LNCaP clone FGC (cell line): Measurements from ENCODE around the gene STAB2.
A peak's percentile ranks its signal among the peaks of the same experiment; 100 is the strongest.

Source experiments
- DNase-seq: peaks from one replicate; pipeline ENCODE4 v3.0.0-alpha.2; 2011; ENCODE audit warnings: low read depth
- H3K4me3 ChIP-seq: 2 replicates; pipeline ENCODE4 v1.5.1; 2011; ENCODE audit warnings: mild to moderate bottlenecking, low read depth, low read length, control low read depth
- CTCF ChIP-seq: IDR thresholded peaks from 2 replicates; pipeline ENCODE4 v1.5.1; 2012; ENCODE audit warnings: mild to moderate bottlenecking; ENCODE audit not compliant: control insufficient read depth, insufficient read depth; ENCODE audit errors: extremely low read depth

STAB2 gene

DNA sequence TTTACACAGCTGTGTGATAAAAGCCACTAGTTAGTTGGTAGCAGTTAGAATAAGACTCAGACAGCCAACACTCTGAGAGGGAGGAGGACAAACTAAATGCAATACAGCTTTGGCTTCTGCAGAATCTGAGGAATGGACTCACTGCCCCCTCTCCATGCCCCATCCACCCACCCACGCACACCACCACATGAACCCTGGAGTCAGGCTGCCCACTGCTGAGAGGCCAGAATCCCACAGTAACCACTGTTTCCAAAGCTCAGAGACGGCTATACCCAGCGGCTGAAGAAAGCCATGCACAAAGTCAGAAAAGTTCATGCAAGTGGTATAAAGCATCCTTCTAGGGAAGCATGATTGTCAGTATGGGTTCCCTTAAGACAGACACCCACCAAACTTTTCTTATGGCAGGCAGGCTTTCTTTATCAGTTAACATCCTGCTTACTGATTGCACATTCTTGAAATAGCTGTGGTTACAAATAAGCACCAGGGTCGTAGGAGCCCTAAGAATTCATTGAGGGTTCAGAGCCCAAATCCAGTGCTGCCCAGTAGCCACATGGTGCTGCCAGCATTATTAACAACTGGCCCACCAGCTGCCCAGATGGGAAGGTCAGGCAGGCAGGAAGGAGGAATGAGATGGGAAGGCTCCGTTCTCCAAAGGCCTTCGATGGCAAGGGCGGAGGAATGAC, 192.5 kb downstream of the STAB2 start:
- no peak for DNase-seq
- H3K4me3 ChIP-seq = no peak overlapping the region
- no peak for TF ChIP-seq CTCF

DNA sequence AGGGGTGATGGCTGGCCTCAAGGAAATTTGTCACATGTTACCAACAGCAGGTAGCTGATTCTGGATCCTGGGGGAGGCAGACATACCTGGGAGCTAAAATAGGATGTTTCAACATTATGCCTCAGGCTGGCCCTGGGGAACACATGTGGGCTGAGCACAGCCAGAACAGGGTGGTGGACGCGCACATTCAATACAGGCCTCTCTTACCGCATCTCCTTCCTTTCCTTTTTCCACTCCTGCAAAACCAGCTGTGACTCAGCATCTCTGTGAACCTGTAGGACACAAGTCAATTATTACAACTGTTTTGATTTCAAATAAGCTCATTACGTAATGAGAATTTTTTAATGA, 193.0 kb downstream of the STAB2 start:
- no peak overlapping the region for H3K4me3 ChIP-seq
- DNase-seq = no peak
- TF ChIP-seq CTCF = no peak

GRCh38 chr12:103780992-103781391, 193.9 kb downstream of the STAB2 start:
- H3K4me3 ChIP-seq = no peak overlapping the region
- no peak for DNase-seq
- no peak for TF ChIP-seq CTCF

DNA sequence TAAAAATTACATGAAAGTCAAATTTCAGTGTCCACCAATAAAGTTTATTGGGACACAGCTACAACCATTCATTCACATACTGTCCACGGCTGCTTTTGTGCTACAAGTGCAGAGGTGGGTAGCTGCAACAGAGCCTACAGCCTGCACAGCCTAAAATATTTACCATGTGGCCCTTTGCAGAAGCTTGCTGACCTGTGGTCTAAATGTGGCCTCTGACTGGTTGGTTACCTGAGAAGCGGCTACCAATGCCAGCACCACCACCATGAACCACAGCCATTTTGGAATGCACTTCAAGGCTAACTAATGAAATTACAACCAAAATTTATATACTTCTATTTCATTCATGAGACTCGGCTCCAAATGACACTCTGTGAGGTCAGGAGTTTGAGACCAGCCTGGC, 195.3 kb downstream of the STAB2 start:
- no peak for TF ChIP-seq CTCF
- DNase-seq = no peak
- H3K4me3 ChIP-seq = no peak overlapping the region

DNA sequence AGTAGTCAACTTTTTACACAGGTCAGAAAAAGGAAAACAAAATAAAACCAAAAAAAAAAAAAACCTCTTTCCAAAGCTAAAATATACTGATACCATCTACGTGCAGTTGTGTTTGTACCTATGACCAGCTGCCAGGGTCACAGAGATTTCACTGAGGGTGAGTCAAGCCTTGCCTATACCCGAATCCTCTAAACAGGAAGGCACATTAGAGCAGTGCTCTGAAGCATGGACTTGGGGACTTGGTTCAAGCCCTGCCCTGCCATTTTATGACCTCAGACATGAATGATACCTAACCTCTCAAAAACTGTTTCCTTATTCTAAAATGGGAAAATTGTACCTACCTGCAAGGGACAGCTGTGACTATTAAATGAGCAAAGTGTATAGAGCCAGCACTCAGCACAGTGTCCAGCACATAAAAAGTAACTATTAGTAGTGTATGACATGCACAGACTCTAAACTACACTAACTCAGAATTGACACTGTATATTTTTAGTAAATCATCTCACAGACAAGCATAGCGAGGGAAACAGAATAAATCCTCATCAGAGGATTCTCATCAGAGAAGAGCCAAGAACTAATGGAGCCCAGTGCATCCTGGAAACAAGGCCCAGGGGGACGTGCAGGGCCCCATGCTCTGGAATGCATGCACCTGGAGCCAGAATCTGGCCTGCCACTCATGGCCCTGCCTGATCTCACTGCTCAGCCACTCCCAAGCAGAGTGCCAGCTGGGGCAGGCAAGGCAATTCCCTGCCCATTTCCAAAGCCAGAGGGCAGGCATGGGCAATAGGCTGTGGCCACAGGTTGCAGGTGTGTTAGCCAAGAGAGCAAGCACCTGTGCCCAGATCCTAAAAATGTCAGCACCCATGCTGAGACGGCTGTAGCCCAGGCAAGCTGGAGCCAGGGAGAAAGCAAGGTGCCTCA, 196.9 kb downstream of the STAB2 start:
- no peak overlapping the region for H3K4me3 ChIP-seq
- no peak for DNase-seq

More for the DNA sequence above, 196.9 kb downstream of the STAB2 start:
- peak; percentile 45 for TF ChIP-seq CTCF
